Transverse colon (tissue), 4 donors: Measurements from ENCODE around the gene DCLK2. TPM values are rescaled to one million over a fixed set of nuclear protein-coding genes. Genes with fewer than 3 reads are reported as not detected.
A peak's percentile ranks its signal among the peaks of the same experiment; 100 is the strongest.

Experiments
- DNase-seq: peaks from one replicate; pipeline ENCODE4 v3.0.0-alpha.2; 2019
- H3K27ac ChIP-seq, 4 donors: fragments of 200-600 bp; sonication (generic); 2 replicates each; pipeline ENCODE4 v1.5.1; 2016 to 2018; ENCODE audit warnings: inconsistent platforms in 4 of 4
- H3K27me3 ChIP-seq: fragments of 200-600 bp; sonication (generic); 2 replicates; pipeline ENCODE4 v1.5.1; 2017; ENCODE audit warnings: inconsistent platforms
- H3K36me3 ChIP-seq, 4 donors: fragments of 200-600 bp; sonication (generic); 2 replicates each; pipeline ENCODE4 v1.5.1; 2017 to 2019; ENCODE audit warnings: inconsistent platforms in 4 of 4
- H3K4me1 ChIP-seq, 4 donors: fragments of 200-600 bp; sonication (generic); 2 replicates each; pipeline ENCODE4 v1.5.1; 2017 to 2020; ENCODE audit warnings: inconsistent platforms in 4 of 4
- H3K4me3 ChIP-seq, 4 donors: fragments of 200-600 bp; sonication (generic); 1 replicate in 1 of 4; 2 replicates in 3 of 4; pipeline versions ENCODE4 v1.5.1 to v1.6.1; 2017 to 2019; ENCODE audit warnings: inconsistent platforms in 4 of 4
- H3K9me3 ChIP-seq, 2 donors: fragments of 200-600 bp; sonication (generic); 2 replicates each; pipeline ENCODE4 v1.5.1; 2017 to 2019; ENCODE audit warnings: inconsistent platforms in 2 of 2
- CTCF ChIP-seq, 5 experiments: fragments of 200-600 bp in 3 of 5; fragments of 450-650 bp in 2 of 5; sonication (generic) in 3 of 5; IDR thresholded peaks; 1 replicate in 2 of 5; 2 replicates in 3 of 5; pipeline ENCODE4 v1.5.1; 2016 to 2017; ENCODE audit warnings: antibody characterized with exemption in 5 of 5, inconsistent platforms in 3 of 5, mild to moderate bottlenecking in 2 of 5, moderate library complexity in 1 of 5
- EP300 ChIP-seq: sonication (generic); formaldehyde crosslinking; IDR thresholded peaks from one replicate; pipeline ENCODE4 v1.6.1; 2017; ENCODE audit warnings: antibody characterized with exemption, low read depth
- POLR2A ChIP-seq: fragments of 450-650 bp; IDR thresholded peaks from one replicate; pipeline ENCODE4 v1.6.1; 2016; ENCODE audit warnings: antibody characterized with exemption, mild to moderate bottlenecking, moderate library complexity
- POLR2AphosphoS5 ChIP-seq, 3 donors: sonication (generic); formaldehyde crosslinking; IDR thresholded peaks; one replicate each; pipeline ENCODE4 v1.6.1; 2016; ENCODE audit warnings: antibody characterized with exemption in 3 of 3
- WGBS, 2 donors: methylation state at CpG; one replicate each; pipeline ENCODE4 v1.1.5; 2018; ENCODE audit warnings: low coverage in 1 of 2; 5-methylcytosine and 5-hydroxymethylcytosine counted together
- in situ Hi-C, 4 donors: fragments of 200-750 bp; cut with MboI; loops; one replicate each; pipeline versions ENCODE4 v1.15.0 to v1.15.1; 2017; ENCODE audit warnings: low sequenced_read_pairs in 3 of 4, low pct_ligation_motif_present in 1 of 4, low pct_unique_long_range_greater_than_20kb in 1 of 4
- intact Hi-C: fragments of 100-400 bp; cut with DNase I; formaldehyde crosslinking; loops from one replicate; pipeline ENCODE4 v1.15.1; 2023; ENCODE audit warnings: low total_unique reads
- total RNA-seq, 4 donors: library from RNA; depleted of rRNA; stranded (reverse); fragments of >200 nt; gene quantifications; one replicate each; pipeline ENCODE4 v1.1.0, GENCODE V29; 2016

Gene DCLK2
- total RNA-seq, 4 donors from 2014 or later: 3.3 to 19.5 (median 7.5) TPM

- intact Hi-C loops (no loop called here), in situ Hi-C loops (loop anchor here in 2 of 4 donors (25.0 kb wide), 1 partner anchor 194 kb away; no protein-coding TSS in a partner anchor)
- H3K4me1 ChIP-seq: no peaks in the 10 kb centered on the region
- H3K4me3 ChIP-seq: no peak overlapping the region
- WGBS, 2 donors: 85 to 86% methylated on average over 2 of the region's 2 CpGs
- H3K9me3 ChIP-seq: no peaks in the 10 kb centered on the region
- H3K27ac ChIP-seq: no peak overlapping the region
- H3K27me3 ChIP-seq: no peaks in the 10 kb centered on the region
- TF ChIP-seq POLR2A (no peak), CTCF (IDR thresholded peaks at IDR 0.05) (no peak), EP300 (no peak), POLR2AphosphoS5 (IDR thresholded peaks at IDR 0.05) (no peak)
- no peaks in the 10 kb centered on the region for H3K36me3 ChIP-seq
- no peak for DNase-seq
Observed at GRCh38 chr4:150206265-150206664, 128.0 kb downstream of the DCLK2 start.

GRCh38 chr4:150206954-150207353, 128.7 kb downstream of the DCLK2 start:
- Histone ChIP-seq H3K9me3 (no peaks in the 10 kb centered on the region), H3K4me3 (no peak overlapping the region), H3K27ac (no peak overlapping the region), H3K4me1 (no peaks in the 10 kb centered on the region), H3K36me3 (no peaks in the 10 kb centered on the region), H3K27me3 (no peaks in the 10 kb centered on the region)
- DNase-seq: no peak
- TF ChIP-seq EP300 (no peak), CTCF (IDR thresholded peaks at IDR 0.05) (no peak), POLR2A (no peak), POLR2AphosphoS5 (IDR thresholded peaks at IDR 0.05) (no peak)
- in situ Hi-C loops: loop anchor here in 2 of 4 donors (25.0 kb wide), 1 partner anchor 195 kb away; no protein-coding TSS in a partner anchor
- intact Hi-C loops: no loop called here
- WGBS, 2 donors: 88 to 91% methylated on average over 4 of the region's 4 CpGs

- Histone ChIP-seq H3K36me3 (no peaks in the 10 kb centered on the region), H3K4me1 (no peaks in the 10 kb centered on the region), H3K9me3 (no peaks in the 10 kb centered on the region), H3K27ac (no peak overlapping the region), H3K27me3 (no peaks in the 10 kb centered on the region), H3K4me3 (no peak overlapping the region)
- no peak for DNase-seq
- in situ Hi-C loops (loop anchor here in 2 of 4 donors (25.0 kb wide), 1 partner anchor 196 kb away; no protein-coding TSS in a partner anchor), intact Hi-C loops (no loop called here)
- TF ChIP-seq POLR2AphosphoS5 (IDR thresholded peaks at IDR 0.05) (no peak), EP300 (no peak), POLR2A (no peak), CTCF (IDR thresholded peaks at IDR 0.05) (no peak)
- 100% methylated on average over 2 of the region's 2 CpGs; no CpG with 5 or more reads in 1 of the 2 donors for WGBS, 2 donors
Observed at GRCh38 chr4:150207871-150208270, 129.6 kb downstream of the DCLK2 start.

- 61 to 83% methylated on average over 4 to 6 of the region's 6 CpGs for WGBS, 2 donors
- TF ChIP-seq CTCF (IDR thresholded peaks at IDR 0.05) (peak; percentile 40 to 67 (median 51)), EP300 (no peak), POLR2A (no peak), POLR2AphosphoS5 (IDR thresholded peaks at IDR 0.05) (no peak)
- intact Hi-C loops: no loop called here
- Histone ChIP-seq H3K9me3 (no peaks in the 10 kb centered on the region), H3K36me3 (no peaks in the 10 kb centered on the region), H3K4me3 (no peak overlapping the region), H3K4me1 (no peaks in the 10 kb centered on the region), H3K27me3 (no peaks in the 10 kb centered on the region), H3K27ac (no peak overlapping the region)
- peak; percentile 69 for DNase-seq
- in situ Hi-C loops: loop anchor here in 2 of 4 donors (25.0 kb wide), 1 partner anchor 197 kb away; no protein-coding TSS in a partner anchor
Observed at GRCh38 chr4:150209140-150209829, 131.0 kb downstream of the DCLK2 start.
